GM19239 (cell line): Measurements from ENCODE around the gene UBAC1.
A peak's percentile ranks its signal among the peaks of the same experiment; 100 is the strongest.

Experiments used
- DNase-seq: peaks from one replicate; pipeline ENCODE4 v3.0.0; 2011; ENCODE audit warnings: low spot score; ENCODE audit not compliant: insufficient read length
- FAIRE-seq: peaks from 2 replicates; lab custom pipeline; 2011; peaks lifted over from hg19 to GRCh38; lab: Jason Lieb, UNC

The UBAC1 gene

GRCh38 chr9:135888766-135889394, 72.3 kb downstream of the UBAC1 start:
- DNase-seq: no peak
- no peak for FAIRE-seq

- no peak for FAIRE-seq
- DNase-seq: no peak
Measured at GRCh38 chr9:135888126-135888765, 72.9 kb downstream of the UBAC1 start.

GRCh38 chr9:135887585-135888050, 73.6 kb downstream of the UBAC1 start:
- peak; percentile 62 for DNase-seq
- peak; percentile 86 for FAIRE-seq

GRCh38 chr9:135887021-135887507, 74.1 kb downstream of the UBAC1 start:
- FAIRE-seq (no peak), DNase-seq (no peak)

GRCh38 chr9:135886147-135886981, 74.8 kb downstream of the UBAC1 start:
- DNase-seq (no peak), FAIRE-seq (no peak)

- DNase-seq (no peak), FAIRE-seq (no peak)
Measured at GRCh38 chr9:135885100-135885853, 75.9 kb downstream of the UBAC1 start.

- FAIRE-seq (no peak), DNase-seq (no peak)
Measured at GRCh38 chr9:135884328-135885035, 76.7 kb downstream of the UBAC1 start.

- no peak for FAIRE-seq
Measured at GRCh38 chr9:135883410-135884089, 77.6 kb downstream of the UBAC1 start.

More at GRCh38 chr9:135883410-135884089, 77.6 kb downstream of the UBAC1 start:
- DNase-seq: no peak
